K562 treated with DMSO at 1 percent for 24 hours (cell line): ENCODE data around the gene ADGRL3. TPM values are rescaled to one million over a fixed set of nuclear protein-coding genes. Genes with fewer than 3 reads are reported as not detected.

Experiments
- total RNA-seq: library from RNA; unstranded; fragments of 300-600 nt; gene quantifications from 2 replicates; pipeline ENCODE4 v1.2.3, GENCODE V29; 2022; ENCODE audit warnings: low read depth; ENCODE audit not compliant: insufficient read depth

Gene ADGRL3
- total RNA-seq, result 0.09 TPM in 1 of 2 replicates, not detected in the other

DNA sequence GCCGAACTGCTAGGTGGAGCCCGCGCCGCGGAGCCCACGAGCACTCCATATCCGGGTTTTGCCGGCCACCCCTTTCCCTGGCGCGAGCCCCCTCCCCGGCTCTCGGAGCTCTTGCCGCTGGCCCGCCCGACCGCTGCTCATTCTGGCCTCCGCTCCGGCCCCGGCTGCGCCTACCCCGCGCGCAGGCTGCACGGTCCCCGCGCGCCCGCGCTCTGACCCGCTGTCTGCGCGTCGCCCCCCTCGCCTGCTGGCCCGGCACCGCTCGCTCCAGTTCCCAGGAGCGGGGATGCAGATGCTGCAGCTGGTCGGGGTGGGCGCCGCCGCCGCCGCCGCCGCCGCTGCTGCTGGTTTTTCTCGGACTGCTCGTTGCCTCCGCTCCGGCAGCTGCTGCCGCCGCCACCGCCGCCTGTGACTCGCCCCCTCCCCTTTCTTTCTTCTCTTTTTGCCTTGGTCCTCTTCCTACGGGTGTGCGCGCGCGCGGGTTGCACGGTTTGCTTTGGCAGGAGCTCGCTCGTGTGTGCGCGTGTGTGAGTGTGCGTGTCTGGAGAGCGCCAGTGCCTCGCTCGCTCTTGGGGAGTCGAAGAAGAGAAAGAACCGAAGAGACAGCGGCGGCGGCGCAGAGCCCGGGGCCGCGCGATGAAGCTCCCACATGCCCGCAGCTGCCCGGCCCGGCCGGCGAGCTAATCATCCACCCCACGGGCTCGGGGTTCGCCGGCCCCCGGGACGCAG lies at the start of gene ADGRL3:
Gene ADGRL3, plus strand, starts transcription at position 140 of the 729 bp plus-strand sequence.

